ENCODE data around the gene PTGDS.

Gene PTGDS

GRCh38 chr9:136955943-136956335, 21.4 kb upstream of the PTGDS start:
- CTCF ChIA-PET = no interaction called here
- TF ChIP-seq SP1 (IDR thresholded peaks at IDR 0.05) (no peak), ZNF384 (IDR thresholded peaks at IDR 0.05) (no peak), LEF1 (IDR thresholded peaks at IDR 0.05; ENCODE audit: borderline replicate concordance) (no peak), NFRKB (IDR thresholded peaks at IDR 0.05) (no peak), ARNT (IDR thresholded peaks at IDR 0.05) (no peak), HDGF (IDR thresholded peaks at IDR 0.05; ENCODE audit: borderline replicate concordance) (no peak), SUZ12 (IDR thresholded peaks at IDR 0.05) (no peak), ELF4 (IDR thresholded peaks at IDR 0.05) (no peak), FOXM1 (IDR thresholded peaks at IDR 0.05; ENCODE audit: borderline replicate concordance) (no peak), FOXK2 (IDR thresholded peaks at IDR 0.05) (no peak), TARDBP (IDR thresholded peaks at IDR 0.05) (no peak), L3MBTL2 (conservative IDR thresholded peaks at IDR 0.05) (no peak), BHLHE40 (IDR thresholded peaks at IDR 0.05; ENCODE audit: borderline replicate concordance) (no peak), FOXA1 (IDR thresholded peaks at IDR 0.05) (no peak), CTBP1 (IDR thresholded peaks at IDR 0.05; ENCODE audit: borderline replicate concordance) (no peak), PKNOX1 (IDR thresholded peaks at IDR 0.05) (no peak)
- no peak for DNase-seq (ENCODE audit: extremely low spot score)
- POLR2A ChIA-PET = no interaction called here

GRCh38 chr9:136956604-136957003, 20.7 kb upstream of the PTGDS start:
- ChIA-PET CTCF (no interaction called here), POLR2A (no interaction called here)
- DNase-seq (ENCODE audit: extremely low spot score) = no peak
- TF ChIP-seq FOXM1 (IDR thresholded peaks at IDR 0.05; ENCODE audit: borderline replicate concordance) (no peak), CTBP1 (IDR thresholded peaks at IDR 0.05; ENCODE audit: borderline replicate concordance) (no peak), HDGF (IDR thresholded peaks at IDR 0.05; ENCODE audit: borderline replicate concordance) (no peak), ELF4 (IDR thresholded peaks at IDR 0.05) (no peak), BHLHE40 (IDR thresholded peaks at IDR 0.05; ENCODE audit: borderline replicate concordance) (no peak), NFRKB (IDR thresholded peaks at IDR 0.05) (no peak), SUZ12 (IDR thresholded peaks at IDR 0.05) (no peak)

GRCh38 chr9:136957461-136957860, 19.8 kb upstream of the PTGDS start:
- DNase-seq (ENCODE audit: extremely low spot score) = no peak
- POLR2A ChIA-PET = no interaction called here
- TF ChIP-seq FOXM1 (IDR thresholded peaks at IDR 0.05; ENCODE audit: borderline replicate concordance) (no peak), CTBP1 (IDR thresholded peaks at IDR 0.05; ENCODE audit: borderline replicate concordance) (no peak), PKNOX1 (IDR thresholded peaks at IDR 0.05) (no peak), SUZ12 (IDR thresholded peaks at IDR 0.05) (no peak), FOXK2 (IDR thresholded peaks at IDR 0.05) (no peak), SP1 (IDR thresholded peaks at IDR 0.05) (no peak), NFRKB (IDR thresholded peaks at IDR 0.05) (no peak), LEF1 (IDR thresholded peaks at IDR 0.05; ENCODE audit: borderline replicate concordance) (no peak)
- CTCF ChIA-PET = no interaction called here

- POLR2A ChIA-PET = no interaction called here
- DNase-seq (ENCODE audit: extremely low spot score) = no peak
- CTCF ChIA-PET = no interaction called here
- TF ChIP-seq BHLHE40 (IDR thresholded peaks at IDR 0.05; ENCODE audit: borderline replicate concordance) (no peak), SUZ12 (IDR thresholded peaks at IDR 0.05) (no peak), L3MBTL2 (conservative IDR thresholded peaks at IDR 0.05) (no peak), FOXM1 (IDR thresholded peaks at IDR 0.05; ENCODE audit: borderline replicate concordance) (no peak), LEF1 (IDR thresholded peaks at IDR 0.05; ENCODE audit: borderline replicate concordance) (no peak), ARNT (IDR thresholded peaks at IDR 0.05) (no peak), TARDBP (IDR thresholded peaks at IDR 0.05) (no peak), CTBP1 (IDR thresholded peaks at IDR 0.05; ENCODE audit: borderline replicate concordance) (no peak), PKNOX1 (IDR thresholded peaks at IDR 0.05) (no peak), NFRKB (IDR thresholded peaks at IDR 0.05) (no peak), FOXA1 (IDR thresholded peaks at IDR 0.05) (no peak), ELF4 (IDR thresholded peaks at IDR 0.05) (no peak)
Measured at GRCh38 chr9:136957901-136958300, 19.4 kb upstream of the PTGDS start.

GRCh38 chr9:136958473-136958872, 18.8 kb upstream of the PTGDS start:
- DNase-seq (ENCODE audit: extremely low spot score) = no peak
- POLR2A ChIA-PET = no interaction called here
- no peak for TF ChIP-seq FOXK2 (IDR thresholded peaks at IDR 0.05)
- TF ChIP-seq L3MBTL2 (conservative IDR thresholded peaks at IDR 0.05) = no peak
- no peak for TF ChIP-seq FOXM1 (IDR thresholded peaks at IDR 0.05; ENCODE audit: borderline replicate concordance)
- TF ChIP-seq LEF1 (IDR thresholded peaks at IDR 0.05; ENCODE audit: borderline replicate concordance) = no peak
- TF ChIP-seq TARDBP (IDR thresholded peaks at IDR 0.05) = no peak
- TF ChIP-seq SUZ12 (IDR thresholded peaks at IDR 0.05) = no peak
- no peak for TF ChIP-seq ZNF384 (IDR thresholded peaks at IDR 0.05)
- no peak for TF ChIP-seq FOXA1 (IDR thresholded peaks at IDR 0.05)
- no peak for TF ChIP-seq BHLHE40 (IDR thresholded peaks at IDR 0.05; ENCODE audit: borderline replicate concordance)
- TF ChIP-seq ARNT (IDR thresholded peaks at IDR 0.05) = no peak
- TF ChIP-seq HDGF (IDR thresholded peaks at IDR 0.05; ENCODE audit: borderline replicate concordance) = no peak
- no peak for TF ChIP-seq ELF4 (IDR thresholded peaks at IDR 0.05)
- no peak for TF ChIP-seq CTBP1 (IDR thresholded peaks at IDR 0.05; ENCODE audit: borderline replicate concordance)
- TF ChIP-seq SP1 (IDR thresholded peaks at IDR 0.05) = no peak
- TF ChIP-seq PKNOX1 (IDR thresholded peaks at IDR 0.05) = no peak
- no peak for TF ChIP-seq NFRKB (IDR thresholded peaks at IDR 0.05)
- CTCF ChIA-PET = no interaction called here
